Motor neuron (in vitro differentiated cells): ENCODE results near the gene EPRS1. TPM values are rescaled to one million over a fixed set of nuclear protein-coding genes. Genes with fewer than 3 reads are reported as not detected.
"Not testable (repeated sequence)": the region's sequence is repeated elsewhere in the genome, so short reads cannot be mapped to it uniquely, and the experiment has no call there.

Experiments used
- ATAC-seq, 8 experiments: fragments of 200-7000 bp; cut with Tn5 transposase; replicated peaks in 6 of 8; 2 replicates each; pipeline ENCODE4 v1.8.0; 2021; ENCODE audit warnings: mild to moderate bottlenecking in 8 of 8, moderate library complexity in 8 of 8
- H3K27ac ChIP-seq, 2 donors: fragments of 250-450 bp; sonication (Bioruptor Pico); 2 replicates each; pipeline ENCODE4 v1.9.0; 2021; ENCODE audit warnings: antibody characterized with exemption in 2 of 2, mild to moderate bottlenecking in 2 of 2, moderate library complexity in 1 of 2
- H3K4me1 ChIP-seq, 2 donors: fragments of 250-450 bp; sonication (Bioruptor Pico); replicated peaks in 1 of 2; 2 replicates each; pipeline ENCODE4 v1.6.1; 2021; ENCODE audit warnings: antibody characterized with exemption in 2 of 2, mild to moderate bottlenecking in 2 of 2, moderate library complexity in 1 of 2
- H3K4me3 ChIP-seq, 5 donors: fragments of 250-450 bp; sonication (Bioruptor Pico); 2 replicates each; pipeline ENCODE4 v1.9.0; 2021; ENCODE audit warnings: antibody characterized with exemption in 5 of 5, mild to moderate bottlenecking in 5 of 5, moderate library complexity in 4 of 5
- WGBS, 10 experiments: fragments of 450-650 bp; shearing (Covaris generic); methylation state at CpG; one replicate each; pipeline ENCODE4 v1.0.0; 2022; 5-methylcytosine and 5-hydroxymethylcytosine counted together
- in situ Hi-C, 9 experiments: fragments of 400-800 bp; cut with MboI; loops; one replicate each; pipeline ENCODE4 v1.15.0; 2021; ENCODE audit warnings: low sequenced_read_pairs in 9 of 9, low pct_unique_long_range_greater_than_20kb in 2 of 9; ENCODE audit not compliant: unreplicated experiment in 9 of 9
- total RNA-seq, 8 experiments: library from RNA; unstranded; fragments of 300-600 nt; gene quantifications; 2 replicates each; pipeline versions ENCODE4 v1.2.3 to v1.2.4, GENCODE V29; 2022

The EPRS1 gene
- 100 to 1,000 TPM in 7 of 8 experiments, 10 to 100 TPM in 1; 96.8 to 369 (median 144) TPM for total RNA-seq

DNA sequence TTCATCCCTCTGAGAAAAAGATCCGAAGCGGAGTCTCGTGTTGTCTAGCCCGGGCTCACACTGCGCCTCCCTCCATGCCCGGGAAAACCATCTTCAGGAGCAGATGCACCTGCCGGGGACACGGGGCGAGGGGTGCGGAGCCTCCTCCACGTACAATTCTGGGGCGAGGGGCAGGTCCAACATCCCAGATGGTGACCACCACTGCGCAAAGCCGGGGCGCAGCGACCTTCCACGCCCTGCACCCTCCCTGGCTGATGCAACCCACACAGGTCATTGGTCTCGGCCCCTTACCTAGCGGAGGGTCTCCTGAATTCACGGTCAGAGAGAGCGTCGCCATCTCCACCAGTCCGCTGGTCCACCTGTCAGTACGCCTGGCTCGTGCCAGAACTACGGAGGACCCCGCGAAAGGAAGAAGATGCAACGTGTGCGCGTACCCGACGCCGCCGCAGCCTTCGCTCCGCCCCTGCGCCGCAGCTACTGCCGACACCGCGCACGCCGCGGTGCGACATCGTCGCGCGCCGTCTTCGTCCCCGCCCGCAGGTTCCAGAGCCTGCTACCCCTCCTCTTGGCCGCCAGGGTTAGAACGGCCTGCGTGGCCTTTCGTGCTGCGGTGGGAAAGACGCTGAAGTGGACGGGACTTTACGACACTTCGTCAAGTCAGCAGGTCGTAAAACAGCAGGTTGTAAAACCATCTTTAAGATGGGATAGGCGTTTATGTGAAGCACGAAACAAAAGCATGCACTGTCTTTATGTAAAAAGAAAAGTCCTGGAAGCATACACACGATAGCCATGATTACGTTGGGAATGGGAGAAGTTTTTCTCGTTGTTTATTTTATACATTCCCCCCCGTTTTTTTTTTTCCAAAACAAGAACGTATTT is at the start of gene EPRS1:
TSS of gene EPRS1 (minus strand) at position 454 of the 879 bp plus-strand sequence. CDS start at position 337, 117 bp downstream.
- peak within 1 kb of the TSS; percentile 83 to 88 for H3K27ac ChIP-seq
- peak; percentile 97 to 99 (median 98) for ATAC-seq
- in situ Hi-C loops, result no loop called here
- 0 to 3% (median 0%) methylated on average over 1 to 36 of the region's 71 CpGs for WGBS, 10 experiments
- H3K4me3 ChIP-seq, result peak within 1 kb of the TSS; percentile 57 to 79 (median 65)
- H3K4me1 ChIP-seq, result peaks cover 11 to 26% of the 10 kb centered on the region in 2 donors

DNA sequence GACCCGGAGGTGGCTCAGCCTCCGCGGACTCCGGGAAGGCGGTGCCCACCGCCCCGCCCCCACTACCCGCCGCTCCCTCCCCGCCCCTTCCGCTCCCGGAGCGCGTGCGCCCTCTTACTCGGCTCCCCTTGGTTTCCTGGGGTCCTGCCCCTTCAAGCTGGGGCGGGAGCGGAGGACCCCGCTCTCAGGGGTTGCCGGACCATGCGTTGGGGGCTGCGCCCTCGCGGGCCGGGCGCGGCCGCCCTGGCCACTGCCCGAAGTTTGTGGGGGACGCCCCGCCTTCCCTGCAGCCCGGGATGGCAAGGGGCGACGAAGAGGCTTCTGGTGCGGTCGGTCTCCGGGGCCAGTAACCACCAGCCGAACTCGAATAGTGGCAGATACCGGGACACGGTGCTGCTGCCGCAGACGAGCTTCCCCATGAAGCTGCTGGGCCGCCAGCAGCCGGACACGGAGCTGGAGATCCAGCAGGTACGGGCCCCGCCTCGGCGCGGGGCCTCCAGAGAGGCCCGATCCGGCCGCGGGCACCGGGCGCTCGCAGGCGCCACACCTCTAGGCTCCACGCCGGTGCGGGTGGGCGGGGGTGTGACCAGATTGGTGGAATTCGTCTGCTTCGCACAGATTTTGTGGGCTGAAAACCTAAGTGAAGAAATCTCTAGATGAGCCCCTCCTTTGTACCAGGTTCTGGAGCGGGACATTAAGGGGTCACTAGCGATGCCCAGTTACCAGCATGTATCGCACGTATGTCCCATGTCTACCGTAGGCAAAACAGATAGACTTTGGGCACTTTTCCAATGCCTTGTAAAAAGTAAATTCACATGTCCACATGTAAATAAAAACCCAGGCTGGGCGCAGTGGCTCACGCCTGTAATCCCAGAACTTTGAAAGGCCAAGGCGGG is 48.0 kb upstream of the EPRS1 start, which contains the start of gene IARS2:
TSS of gene IARS2 (plus strand) at position 117 of the 896 bp plus-strand sequence. CDS start at position 202, 85 bp downstream.
- in situ Hi-C loops, result no loop called here
- peak within 1 kb of the TSS; percentile 78 to 99 (median 94) for H3K4me3 ChIP-seq
- WGBS, 10 experiments, result 0 to 20% (median 3%) methylated on average over 1 to 19 of the region's 73 CpGs; no CpG with 5 or more reads in 2 of the 10 experiments
- ATAC-seq, result peak; percentile 73 to 87 (median 84)
- H3K27ac ChIP-seq, result peak within 1 kb of the TSS in 1 of 2 donors; percentile 46
- peaks cover 6 to 9% of the 10 kb centered on the region in 2 donors for H3K4me1 ChIP-seq

DNA sequence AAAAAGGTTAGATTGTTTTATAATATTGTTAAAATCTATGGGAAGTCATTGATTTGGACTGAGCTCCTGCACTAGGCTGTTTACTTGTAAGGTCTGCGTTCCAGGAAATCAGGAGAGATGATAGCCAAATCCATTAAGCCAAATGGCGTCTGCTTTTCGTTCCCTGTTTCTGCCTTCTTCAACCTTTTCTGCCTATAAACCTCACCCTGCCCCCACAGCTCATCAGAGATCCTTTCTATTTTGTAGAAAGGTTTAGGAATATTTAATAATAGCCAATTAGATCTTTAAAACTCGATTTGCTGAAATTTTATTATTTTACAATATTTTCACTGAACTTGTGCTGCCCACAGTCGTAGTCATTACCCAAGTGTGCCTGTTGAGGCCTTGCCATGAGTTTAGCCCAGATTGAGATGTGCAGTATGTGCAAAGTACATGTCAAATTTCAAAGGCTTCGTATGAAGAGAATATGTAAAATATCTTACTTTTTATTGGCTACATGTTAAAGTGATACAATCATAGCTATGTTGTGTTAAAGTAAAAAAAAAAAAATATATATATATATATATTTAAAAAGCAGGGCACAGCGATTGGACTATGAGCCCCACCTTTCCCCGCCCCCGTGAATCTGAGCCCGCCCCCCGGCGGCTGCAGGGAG is 47.2 kb upstream of the EPRS1 start:
- peaks cover 6 to 13% of the 10 kb centered on the region in 2 donors for H3K4me1 ChIP-seq
- 20 to 76% (median 59%) methylated on average over 1 to 7 of the region's 12 CpGs for WGBS, 10 experiments
- H3K27ac ChIP-seq, result no peak overlapping the region
- peak overlapping the region; percentile 78 to 99 (median 94) for H3K4me3 ChIP-seq
- in situ Hi-C loops, result no loop called here
- ATAC-seq, result no peak

DNA sequence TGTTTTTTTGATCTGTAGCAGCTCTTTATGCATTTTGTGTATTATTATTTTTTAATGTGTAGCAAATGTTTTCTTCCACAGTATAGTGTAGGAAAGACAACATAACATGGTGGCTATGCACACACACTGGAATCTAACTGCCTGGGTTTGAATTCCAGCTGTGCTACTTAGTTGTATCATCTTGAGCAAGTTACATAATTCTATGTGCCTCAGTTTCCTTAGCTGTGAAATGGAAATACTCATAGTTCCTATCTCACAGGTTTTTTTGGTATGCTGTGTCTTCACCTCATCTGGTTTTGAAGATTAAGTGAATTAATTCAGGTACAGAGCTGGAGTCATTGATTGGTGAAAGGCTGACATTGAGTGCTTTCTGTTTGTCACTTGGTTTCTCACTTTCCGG is 46.4 kb upstream of the EPRS1 start:
- Histone ChIP-seq H3K27ac (no peak overlapping the region), H3K4me3 (no peak overlapping the region), H3K4me1 (peaks cover 6 to 13% of the 10 kb centered on the region in 2 donors)
- in situ Hi-C loops, result no loop called here
- WGBS, 10 experiments, result 63 to 100% (median 100%) methylated on average over 1 of the region's 1 CpG; no CpG with 5 or more reads in 3 of the 10 experiments
- no peak for ATAC-seq

GRCh38 chr1:220089650-220090556 is 43.6 kb upstream of the EPRS1 start, which contains the start of gene BPNT1:
Gene BPNT1, minus strand, starts transcription at chr1:220089788. Its CDS starts 9,942 bp downstream, at chr1:220079846.
- 0 to 30% (median 3%) methylated on average over 2 to 33 of the region's 35 CpGs for WGBS, 10 experiments
- peak within 1 kb of the TSS in 1 of 2 donors; percentile 18 for H3K27ac ChIP-seq
- ATAC-seq, result peak; percentile 57 to 74 (median 69)
- H3K4me3 ChIP-seq, result peak within 1 kb of the TSS; percentile 54 to 61 (median 55)
- peaks cover 1 to 4% of the 10 kb centered on the region in 2 donors for H3K4me1 ChIP-seq
- in situ Hi-C loops, result no loop called here

- H3K4me3 ChIP-seq, ATAC-seq, H3K4me1 ChIP-seq, H3K27ac ChIP-seq, in situ Hi-C loops: not testable (repeated sequence)
- 82 to 100% (median 87%) methylated on average over 2 to 15 of the region's 15 CpGs; no CpG with 5 or more reads in 2 of the 10 experiments for WGBS, 10 experiments
Observed at GRCh38 chr1:220086261-220086686, 40.0 kb upstream of the EPRS1 start.

GRCh38 chr1:220084460-220084859 is 38.2 kb upstream of the EPRS1 start:
- H3K4me1 ChIP-seq, result peaks cover 0 to 4% of the 10 kb centered on the region in 2 donors
- no peak overlapping the region for H3K27ac ChIP-seq
- ATAC-seq, result no peak
- no peak overlapping the region for H3K4me3 ChIP-seq
- WGBS, 10 experiments, result 80 to 100% (median 95%) methylated on average over 1 of the region's 1 CpG
- in situ Hi-C loops, result no loop called here

DNA sequence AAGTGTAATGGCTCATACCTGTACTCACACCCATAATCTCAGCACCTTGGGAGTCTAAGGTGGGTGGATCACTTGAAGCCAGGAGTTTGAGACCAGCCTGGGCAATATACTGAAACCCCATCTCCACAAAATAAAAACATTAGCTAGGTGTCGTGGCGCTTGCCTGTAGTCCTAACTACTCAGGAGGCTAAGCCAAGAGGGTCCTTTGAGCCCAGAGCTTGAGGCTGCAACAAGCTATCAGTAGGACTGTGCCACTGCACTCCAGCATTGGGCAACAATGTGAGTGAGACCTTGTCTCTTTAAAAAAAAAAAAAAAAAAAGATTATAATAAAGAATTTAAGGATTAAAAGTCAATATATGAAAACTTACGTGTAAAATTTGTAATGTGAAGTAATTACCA is 31.6 kb upstream of the EPRS1 start:
- no peaks in the 10 kb centered on the region for H3K4me1 ChIP-seq
- 86 to 100% (median 94%) methylated on average over 1 to 3 of the region's 3 CpGs for WGBS, 10 experiments
- no peak overlapping the region for H3K4me3 ChIP-seq
- no peak for ATAC-seq
- in situ Hi-C loops, result no loop called here
- no peak overlapping the region for H3K27ac ChIP-seq

GRCh38 chr1:220076861-220077762 is 30.8 kb upstream of the EPRS1 start:
- Histone ChIP-seq H3K4me1 (no peaks in the 10 kb centered on the region), H3K4me3 (no peak overlapping the region), H3K27ac (no peak overlapping the region)
- 50 to 100% (median 95%) methylated on average over 1 to 4 of the region's 4 CpGs for WGBS, 10 experiments
- ATAC-seq, result peak in 3 of 8 experiments; percentile 63 to 79 (median 75)
- in situ Hi-C loops, result no loop called here

DNA sequence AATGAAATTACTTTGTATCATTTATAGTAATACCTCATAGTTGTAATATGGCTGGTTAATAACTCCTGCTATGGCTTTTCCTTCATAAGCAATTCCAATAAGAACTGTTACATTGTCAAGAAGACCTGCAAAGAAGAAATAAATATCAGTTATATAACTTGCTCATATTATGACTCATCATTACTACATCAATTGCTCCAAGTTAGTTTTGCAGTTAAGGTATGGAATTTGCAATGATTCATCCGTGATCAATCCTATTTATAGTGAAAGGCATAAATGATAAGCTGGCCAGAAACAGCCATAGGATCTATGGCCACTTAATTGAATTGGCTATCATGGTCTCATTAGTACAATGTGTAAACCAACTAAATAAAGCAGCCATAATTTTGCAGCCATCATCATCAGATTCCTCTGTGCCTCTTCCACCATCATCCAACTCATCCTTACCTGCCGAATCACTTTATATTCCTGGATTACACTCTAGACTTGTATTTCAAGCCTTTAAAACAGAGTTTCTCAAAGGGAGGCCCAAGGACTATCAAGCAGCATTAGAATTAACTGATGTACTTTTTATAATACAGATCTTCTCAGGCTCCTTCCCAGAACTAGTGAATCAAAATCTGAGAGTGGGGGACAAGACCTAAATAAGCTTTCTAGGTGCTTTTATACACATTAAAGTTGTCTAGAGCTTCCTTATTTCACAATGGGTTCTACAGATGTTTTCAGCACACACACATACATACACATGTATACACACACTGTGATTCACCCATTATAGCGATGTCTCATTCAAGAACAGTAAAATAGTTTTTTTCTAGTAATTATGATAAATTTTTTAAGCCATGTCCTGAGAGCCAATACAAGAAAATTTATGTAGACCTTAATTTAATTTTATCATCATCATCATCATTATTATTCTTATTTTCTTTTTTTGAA is 21.2 kb upstream of the EPRS1 start:
- H3K27ac ChIP-seq, result no peak overlapping the region
- H3K4me3 ChIP-seq, result no peak overlapping the region
- ATAC-seq, result peak in 2 of 8 experiments; percentile 43 to 55
- no peaks in the 10 kb centered on the region for H3K4me1 ChIP-seq
- 43 to 100% (median 92%) methylated on average over 1 to 3 of the region's 3 CpGs; no CpG with 5 or more reads in 1 of the 10 experiments for WGBS, 10 experiments
- in situ Hi-C loops, result no loop called here
